Vagina (tissue), 2 donors: ENCODE measurements around the gene FUCA1. TPM values are rescaled to one million over a fixed set of nuclear protein-coding genes. Genes with fewer than 3 reads are reported as not detected.

Experiments
- DNase-seq, 2 donors: peaks; one replicate each; pipeline ENCODE4 v3.0.0-alpha.2; 2017; ENCODE audit errors: extremely low spot score in 2 of 2
- H3K27ac ChIP-seq: fragments of 200-600 bp; sonication (generic); one replicate; pipeline ENCODE4 v1.5.1; 2019
- H3K27me3 ChIP-seq: fragments of 200-600 bp; sonication (generic); one replicate; pipeline ENCODE4 v1.5.1; 2019
- H3K36me3 ChIP-seq, 2 donors: fragments of 200-600 bp; sonication (generic); one replicate each; pipeline ENCODE4 v1.5.1; 2017 to 2019
- H3K4me1 ChIP-seq: fragments of 200-600 bp; sonication (generic); one replicate; pipeline ENCODE4 v1.5.1; 2019
- H3K4me3 ChIP-seq, 2 donors: fragments of 200-600 bp; sonication (generic); 1 replicate in 1 of 2; 2 replicates in 1 of 2; pipeline ENCODE4 v1.5.1; 2016 to 2019
- H3K9me3 ChIP-seq: fragments of 200-600 bp; sonication (generic); one replicate; pipeline ENCODE4 v1.5.1; 2019
- POLR2A ChIP-seq, 2 donors: fragments of 450-650 bp; IDR thresholded peaks; one replicate each; pipeline ENCODE4 v1.6.1; 2017; ENCODE audit warnings: antibody characterized with exemption in 2 of 2, mild to moderate bottlenecking in 2 of 2, moderate library complexity in 2 of 2
- POLR2AphosphoS5 ChIP-seq, 2 donors: sonication (generic); formaldehyde crosslinking; IDR thresholded peaks; one replicate each; pipeline ENCODE4 v1.9.0; 2017; ENCODE audit warnings: antibody characterized with exemption in 2 of 2, mild to moderate bottlenecking in 2 of 2, low read depth in 1 of 2; ENCODE audit not compliant: insufficient read depth in 1 of 2
- intact Hi-C: fragments of 100-400 bp; cut with DNase I; formaldehyde crosslinking; loops from one replicate; pipeline ENCODE4 v1.15.1; 2023
- total RNA-seq: library from RNA; depleted of rRNA; stranded (reverse); fragments of >200 nt; gene quantifications from one replicate; pipeline ENCODE4 v1.2.3, GENCODE V29; 2016
- TF ChIP-seq, protein P1 (sequence below), 3 experiments: fragments of 450-650 bp in 2 of 3; fragments of 200-600 bp in 1 of 3; sonication (generic) in 1 of 3; IDR thresholded peaks; one replicate each; pipeline ENCODE4 v1.5.1; 2017 to 2019; ENCODE audit warnings: antibody characterized with exemption in 3 of 3, mild to moderate bottlenecking in 2 of 3, moderate library complexity in 2 of 3

Gene FUCA1
- total RNA-seq, 1 donor from 2014 or later, result 10.6 TPM

DNA sequence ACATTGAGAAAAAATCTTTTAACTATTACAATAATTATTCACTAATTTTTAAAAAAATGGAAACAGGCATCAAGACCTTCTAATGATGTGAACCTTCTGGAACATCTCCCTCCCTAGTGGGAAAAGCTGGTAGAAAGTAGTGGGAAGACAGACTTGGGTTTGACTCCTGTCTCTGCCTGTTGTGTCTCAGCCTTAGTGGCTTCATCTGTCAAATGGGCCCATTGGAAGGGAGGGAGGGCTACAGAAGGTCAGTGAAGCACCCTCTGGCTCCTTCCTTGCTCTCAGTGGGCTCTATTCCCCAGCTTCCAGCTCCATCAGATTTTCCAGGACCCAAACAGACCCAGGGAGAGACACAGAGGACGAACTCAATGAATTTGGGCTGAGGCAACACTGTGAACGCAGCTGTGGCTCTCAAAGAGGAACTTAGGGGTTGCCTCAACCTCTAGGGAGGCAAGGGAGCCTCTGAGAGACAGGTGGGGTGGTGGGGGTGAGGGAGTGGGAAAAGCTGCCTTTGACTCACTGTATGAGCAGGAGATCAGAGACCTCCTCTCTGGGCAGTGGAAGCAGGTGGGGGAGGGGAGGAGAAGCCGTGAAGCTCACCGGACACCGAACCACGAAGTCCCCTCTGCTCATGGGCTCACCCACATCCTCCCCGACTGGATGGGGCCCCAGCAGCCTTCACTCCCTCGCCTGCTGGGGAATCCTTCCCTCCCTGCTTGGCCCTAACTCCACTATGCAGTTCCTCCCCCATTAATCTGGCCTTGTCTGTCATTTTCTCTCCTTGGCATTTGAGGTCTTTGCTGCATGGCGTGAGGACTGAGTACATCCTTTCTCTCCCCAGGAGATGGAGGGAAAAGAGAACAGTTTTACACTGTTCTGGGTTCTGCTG is 40.6 kb upstream of the FUCA1 start:
- Histone ChIP-seq H3K27ac (no peak overlapping the region), H3K4me3 (no peak overlapping the region), H3K36me3 (no peaks in the 10 kb centered on the region), H3K9me3 (no peaks in the 10 kb centered on the region), H3K27me3 (no peaks in the 10 kb centered on the region), H3K4me1 (peaks cover 5% of the 10 kb centered on the region)
- intact Hi-C loops, result no loop called here
- TF ChIP-seq POLR2A (IDR thresholded peaks at IDR 0.05) (no peak), POLR2AphosphoS5 (IDR thresholded peaks at IDR 0.05; ENCODE audit: insufficient read depth in 1 of 2, low read depth in 1 of 2) (no peak)
- TF ChIP-seq, protein P1, sequence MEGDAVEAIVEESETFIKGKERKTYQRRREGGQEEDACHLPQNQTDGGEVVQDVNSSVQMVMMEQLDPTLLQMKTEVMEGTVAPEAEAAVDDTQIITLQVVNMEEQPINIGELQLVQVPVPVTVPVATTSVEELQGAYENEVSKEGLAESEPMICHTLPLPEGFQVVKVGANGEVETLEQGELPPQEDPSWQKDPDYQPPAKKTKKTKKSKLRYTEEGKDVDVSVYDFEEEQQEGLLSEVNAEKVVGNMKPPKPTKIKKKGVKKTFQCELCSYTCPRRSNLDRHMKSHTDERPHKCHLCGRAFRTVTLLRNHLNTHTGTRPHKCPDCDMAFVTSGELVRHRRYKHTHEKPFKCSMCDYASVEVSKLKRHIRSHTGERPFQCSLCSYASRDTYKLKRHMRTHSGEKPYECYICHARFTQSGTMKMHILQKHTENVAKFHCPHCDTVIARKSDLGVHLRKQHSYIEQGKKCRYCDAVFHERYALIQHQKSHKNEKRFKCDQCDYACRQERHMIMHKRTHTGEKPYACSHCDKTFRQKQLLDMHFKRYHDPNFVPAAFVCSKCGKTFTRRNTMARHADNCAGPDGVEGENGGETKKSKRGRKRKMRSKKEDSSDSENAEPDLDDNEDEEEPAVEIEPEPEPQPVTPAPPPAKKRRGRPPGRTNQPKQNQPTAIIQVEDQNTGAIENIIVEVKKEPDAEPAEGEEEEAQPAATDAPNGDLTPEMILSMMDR (IDR thresholded peaks at IDR 0.05), result no peak
- no peak for DNase-seq

DNA sequence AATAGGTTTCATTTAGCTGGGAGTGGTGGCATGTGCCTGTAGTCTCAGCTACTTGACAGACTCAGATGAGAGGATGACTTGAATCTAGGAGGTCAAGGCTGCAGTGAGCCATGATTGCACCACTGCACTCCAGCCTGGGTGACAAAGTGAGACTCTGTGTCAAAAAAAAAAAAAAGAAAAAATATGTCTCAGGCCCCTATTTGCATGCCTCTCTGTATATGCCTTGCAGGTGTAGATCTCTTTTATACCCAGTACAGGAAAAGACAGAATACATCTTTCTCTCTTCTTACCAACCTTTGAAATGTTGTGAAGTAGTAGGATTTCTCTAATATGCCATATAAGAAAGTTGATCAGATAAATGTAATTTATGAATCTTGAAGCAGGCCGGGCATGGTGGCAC is 38.6 kb upstream of the FUCA1 start:
- intact Hi-C loops, result no loop called here
- peaks cover 5% of the 10 kb centered on the region for H3K4me1 ChIP-seq
- no peak overlapping the region for H3K27ac ChIP-seq
- H3K27me3 ChIP-seq, result no peaks in the 10 kb centered on the region
- no peak overlapping the region for H3K4me3 ChIP-seq
- TF ChIP-seq POLR2AphosphoS5 (IDR thresholded peaks at IDR 0.05; ENCODE audit: insufficient read depth in 1 of 2, low read depth in 1 of 2) (no peak), POLR2A (IDR thresholded peaks at IDR 0.05) (no peak)
- TF ChIP-seq, protein P1 (IDR thresholded peaks at IDR 0.05), result no peak
- H3K36me3 ChIP-seq, result no peaks in the 10 kb centered on the region
- no peaks in the 10 kb centered on the region for H3K9me3 ChIP-seq
- DNase-seq, result no peak

DNA sequence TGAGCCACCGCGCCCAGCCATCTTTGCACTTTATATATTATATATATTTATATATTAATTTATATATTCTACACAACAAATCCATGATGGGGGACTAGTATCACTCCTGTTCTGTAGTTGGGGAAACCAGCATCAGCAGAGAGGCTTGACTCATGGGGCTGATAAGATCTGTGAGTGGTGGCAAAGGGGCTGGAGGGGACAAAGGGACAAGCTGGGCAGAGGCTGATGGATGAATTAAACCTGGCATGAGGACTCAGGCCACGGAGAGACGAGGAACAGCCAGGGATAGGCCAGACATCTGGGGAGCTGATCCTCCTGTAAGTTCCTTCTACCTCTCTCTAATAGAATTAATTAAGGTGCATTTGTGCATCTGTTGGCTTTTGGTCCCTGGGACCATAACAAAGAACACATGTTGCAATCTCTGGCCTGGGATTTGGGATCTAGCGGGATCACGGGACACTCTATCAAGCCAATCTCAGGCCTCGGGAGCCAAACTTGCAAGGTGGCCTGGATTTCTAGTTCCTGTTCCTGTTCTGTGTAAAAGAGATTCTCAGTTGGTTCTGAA is 37.5 kb upstream of the FUCA1 start:
- no peak for DNase-seq
- no peaks in the 10 kb centered on the region for H3K36me3 ChIP-seq
- H3K4me3 ChIP-seq, result no peak overlapping the region
- no peaks in the 10 kb centered on the region for H3K9me3 ChIP-seq
- H3K27me3 ChIP-seq, result no peaks in the 10 kb centered on the region
- H3K4me1 ChIP-seq, result peaks cover 5% of the 10 kb centered on the region
- intact Hi-C loops, result no loop called here
- TF ChIP-seq POLR2AphosphoS5 (IDR thresholded peaks at IDR 0.05; ENCODE audit: insufficient read depth in 1 of 2, low read depth in 1 of 2), result no peak
- no peak for TF ChIP-seq POLR2A (IDR thresholded peaks at IDR 0.05)
- TF ChIP-seq, protein P1 (IDR thresholded peaks at IDR 0.05), result no peak
- H3K27ac ChIP-seq, result no peak overlapping the region

DNA sequence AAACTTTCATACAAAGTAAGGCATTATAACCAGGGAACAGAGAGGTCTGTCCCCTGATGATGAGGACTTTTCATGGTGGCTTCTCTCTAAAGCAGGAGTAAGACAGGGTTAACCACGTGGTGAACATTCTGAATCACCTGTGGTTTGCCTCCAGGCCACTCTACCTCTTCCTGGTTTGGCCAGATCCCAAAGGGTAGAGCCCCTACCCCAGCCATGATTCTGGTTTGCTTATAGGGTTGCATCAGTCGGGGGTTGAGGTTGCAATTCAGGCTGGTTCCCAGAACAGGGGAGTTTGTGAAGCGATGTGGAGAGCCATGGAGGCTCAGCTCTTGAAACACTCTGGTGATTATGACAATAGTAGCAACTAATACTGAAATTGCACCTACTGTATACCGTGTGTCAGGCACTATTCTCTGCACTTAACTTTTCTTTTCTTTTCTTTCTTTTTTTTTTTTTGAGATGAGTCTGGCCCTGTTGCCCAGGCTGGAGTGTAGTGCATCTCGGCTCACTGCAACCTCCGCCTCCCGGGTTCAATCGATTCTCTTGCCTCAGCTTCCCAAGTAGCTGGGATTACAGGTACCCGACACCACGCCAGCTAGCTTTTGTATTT is 36.8 kb upstream of the FUCA1 start:
- no peak for DNase-seq
- no peak overlapping the region for H3K4me3 ChIP-seq
- H3K27me3 ChIP-seq, result no peaks in the 10 kb centered on the region
- intact Hi-C loops, result no loop called here
- H3K9me3 ChIP-seq, result no peaks in the 10 kb centered on the region
- peaks cover 5% of the 10 kb centered on the region for H3K4me1 ChIP-seq
- H3K27ac ChIP-seq, result no peak overlapping the region
- H3K36me3 ChIP-seq, result no peaks in the 10 kb centered on the region
- TF ChIP-seq, protein P1 (IDR thresholded peaks at IDR 0.05), result no peak
- no peak for TF ChIP-seq POLR2A (IDR thresholded peaks at IDR 0.05)

DNA sequence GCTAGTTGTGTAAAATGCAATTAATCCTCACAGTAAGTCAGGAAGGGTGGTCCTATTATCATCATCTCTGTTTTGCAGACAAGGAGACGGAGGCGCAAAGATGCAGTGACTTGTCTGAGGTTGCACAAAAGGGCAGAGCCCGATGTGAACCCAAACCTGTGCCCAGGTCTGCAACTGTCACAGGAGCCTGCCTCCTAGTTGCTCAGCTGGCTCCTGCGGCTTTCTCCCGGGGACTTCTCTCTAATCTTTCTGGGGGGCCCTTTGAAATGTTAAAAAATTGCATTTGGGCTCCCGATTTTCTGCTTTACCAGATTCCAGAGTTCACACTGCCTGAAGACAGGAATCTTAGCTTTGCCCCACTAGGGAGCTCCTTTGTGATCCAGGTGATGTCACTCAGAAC is 35.7 kb upstream of the FUCA1 start:
- Histone ChIP-seq H3K27ac (no peak overlapping the region), H3K27me3 (no peaks in the 10 kb centered on the region), H3K4me1 (no peaks in the 10 kb centered on the region), H3K36me3 (no peaks in the 10 kb centered on the region), H3K4me3 (no peak overlapping the region), H3K9me3 (no peaks in the 10 kb centered on the region)
- TF ChIP-seq POLR2AphosphoS5 (IDR thresholded peaks at IDR 0.05; ENCODE audit: insufficient read depth in 1 of 2, low read depth in 1 of 2) (no peak), POLR2A (IDR thresholded peaks at IDR 0.05) (no peak)
- TF ChIP-seq, protein P1 (IDR thresholded peaks at IDR 0.05), result no peak
- no peak for DNase-seq
- intact Hi-C loops, result no loop called here
